HAP-1 (cell line): ENCODE data around the gene DCXR.

Experiments used
- DNase-seq, 2 experiments: peaks; one replicate each; pipeline ENCODE4 v3.0.0-alpha.2; 2016 to 2020; ENCODE audit warnings: low spot score in 2 of 2
- H3K27me3 ChIP-seq: fragments of 250-450 bp; sonication (Bioruptor Pico); 2 replicates; pipeline ENCODE4 v1.5.1; 2020; ENCODE audit warnings: low read depth, mild to moderate bottlenecking, moderate library complexity
- H3K36me3 ChIP-seq: fragments of 250-450 bp; sonication (Bioruptor Pico); replicated peaks from 2 replicates; pipeline ENCODE4 v1.5.1; 2020; ENCODE audit warnings: mild to moderate bottlenecking
- H3K4me1 ChIP-seq: fragments of 250-450 bp; sonication (Bioruptor Pico); 2 replicates; pipeline ENCODE4 v1.5.1; 2020; ENCODE audit warnings: mild to moderate bottlenecking
- H3K4me3 ChIP-seq: fragments of 250-450 bp; sonication (Bioruptor Pico); 2 replicates; pipeline ENCODE4 v1.5.1; 2020; ENCODE audit warnings: mild to moderate bottlenecking, moderate library complexity
- H3K9me3 ChIP-seq: fragments of 250-450 bp; sonication (Bioruptor Pico); 2 replicates; pipeline ENCODE4 v1.5.1; 2020; ENCODE audit warnings: mild to moderate bottlenecking, moderate library complexity
- in situ Hi-C: fragments of 300-500 bp; cut with MboI; formaldehyde crosslinking; loops from 3 replicates; pipeline ENCODE4 v1.14.3; 2020; ENCODE audit warnings: low sequenced_read_pairs, inconsistent platforms, mixed read lengths

DCXR gene

DNA sequence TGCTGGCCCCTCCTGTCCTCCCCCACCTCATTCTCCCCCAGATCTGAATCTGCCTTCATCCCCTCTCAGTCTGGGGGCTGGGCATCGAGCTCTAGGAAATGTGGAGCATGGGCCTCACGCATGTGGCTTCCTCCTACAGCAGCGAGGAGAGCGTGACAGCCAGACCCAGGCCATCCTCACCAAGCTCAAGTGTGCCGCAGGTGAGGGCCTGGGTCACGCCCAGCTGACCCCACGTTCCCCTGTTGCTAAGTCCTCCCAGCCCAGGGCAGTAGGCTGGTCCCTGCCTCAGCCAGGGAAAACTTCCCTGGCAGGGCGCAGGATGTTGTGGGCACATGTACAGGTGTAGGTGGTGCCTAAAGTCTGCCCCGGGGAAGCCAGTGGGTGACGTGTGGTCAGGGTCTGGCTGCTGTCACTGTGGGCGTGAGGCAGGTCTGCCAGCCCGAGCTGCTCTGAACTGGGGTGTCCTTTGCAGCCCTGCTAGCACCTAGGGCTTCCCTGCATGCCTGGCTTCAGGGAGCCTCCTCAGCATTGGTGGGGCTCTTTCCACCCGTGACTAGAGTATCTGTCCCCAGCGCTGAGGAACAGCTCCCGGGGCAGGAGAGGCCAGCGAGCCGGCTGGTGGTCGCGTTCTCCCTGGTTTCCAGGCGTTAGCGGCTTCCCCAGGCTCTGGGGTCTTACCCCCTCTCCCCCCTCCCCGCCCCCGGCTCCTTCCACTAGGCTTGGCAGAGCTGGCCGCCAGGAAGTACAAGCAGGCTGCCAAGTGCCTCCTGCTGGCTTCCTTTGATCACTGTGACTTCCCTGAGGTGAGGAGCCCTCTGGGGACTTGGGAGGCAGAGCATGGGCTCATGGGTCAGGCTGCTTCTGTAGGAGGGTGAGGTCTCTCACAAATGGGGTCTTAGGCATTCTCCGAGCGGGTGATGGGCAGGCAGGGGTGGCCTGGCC is 17.8 kb upstream of the DCXR start:
- no peaks in the 10 kb centered on the region for H3K27me3 ChIP-seq
- in situ Hi-C loops, result no loop called here
- peaks cover 68% of the 10 kb centered on the region for H3K36me3 ChIP-seq
- H3K4me3 ChIP-seq, result no peak overlapping the region
- no peaks in the 10 kb centered on the region for H3K9me3 ChIP-seq
- peaks cover 3% of the 10 kb centered on the region; the same call in 1 of the 2 replicates for H3K4me1 ChIP-seq
- DNase-seq, result no peak

DNA sequence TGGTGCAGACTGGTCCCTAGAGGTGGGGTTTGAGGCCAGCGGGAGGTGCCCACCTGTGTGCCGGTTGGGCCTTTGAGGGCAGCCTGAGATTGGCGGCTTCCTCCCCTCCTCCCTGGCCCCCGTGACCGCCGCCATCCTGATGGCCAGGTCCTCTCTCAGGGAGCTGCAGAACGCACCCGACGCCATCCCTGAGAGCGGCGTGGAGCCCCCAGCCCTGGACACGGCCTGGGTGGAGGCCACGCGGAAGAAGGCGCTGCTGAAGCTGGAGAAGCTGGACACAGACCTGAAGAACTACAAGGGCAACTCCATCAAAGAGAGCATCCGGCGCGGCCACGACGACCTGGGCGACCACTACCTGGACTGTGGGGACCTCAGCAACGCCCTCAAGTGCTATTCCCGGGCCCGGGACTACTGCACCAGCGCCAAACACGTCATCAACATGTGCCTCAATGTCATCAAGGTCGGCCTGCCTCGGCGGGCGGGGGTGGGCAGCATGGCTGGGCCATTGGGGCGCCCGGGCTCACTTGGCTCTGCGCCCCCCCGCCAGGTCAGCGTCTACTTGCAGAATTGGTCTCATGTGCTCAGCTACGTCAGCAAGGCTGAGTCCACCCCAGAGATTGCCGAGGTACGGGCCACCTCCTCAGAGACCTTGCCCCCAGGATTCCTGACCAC is 17.0 kb upstream of the DCXR start:
- no peak overlapping the region for H3K4me3 ChIP-seq
- H3K27me3 ChIP-seq, result no peaks in the 10 kb centered on the region
- H3K36me3 ChIP-seq, result peaks cover 62% of the 10 kb centered on the region
- in situ Hi-C loops, result no loop called here
- peaks cover 3% of the 10 kb centered on the region; the same call in 1 of the 2 replicates for H3K4me1 ChIP-seq
- no peak for DNase-seq
- H3K9me3 ChIP-seq, result no peaks in the 10 kb centered on the region

DNA sequence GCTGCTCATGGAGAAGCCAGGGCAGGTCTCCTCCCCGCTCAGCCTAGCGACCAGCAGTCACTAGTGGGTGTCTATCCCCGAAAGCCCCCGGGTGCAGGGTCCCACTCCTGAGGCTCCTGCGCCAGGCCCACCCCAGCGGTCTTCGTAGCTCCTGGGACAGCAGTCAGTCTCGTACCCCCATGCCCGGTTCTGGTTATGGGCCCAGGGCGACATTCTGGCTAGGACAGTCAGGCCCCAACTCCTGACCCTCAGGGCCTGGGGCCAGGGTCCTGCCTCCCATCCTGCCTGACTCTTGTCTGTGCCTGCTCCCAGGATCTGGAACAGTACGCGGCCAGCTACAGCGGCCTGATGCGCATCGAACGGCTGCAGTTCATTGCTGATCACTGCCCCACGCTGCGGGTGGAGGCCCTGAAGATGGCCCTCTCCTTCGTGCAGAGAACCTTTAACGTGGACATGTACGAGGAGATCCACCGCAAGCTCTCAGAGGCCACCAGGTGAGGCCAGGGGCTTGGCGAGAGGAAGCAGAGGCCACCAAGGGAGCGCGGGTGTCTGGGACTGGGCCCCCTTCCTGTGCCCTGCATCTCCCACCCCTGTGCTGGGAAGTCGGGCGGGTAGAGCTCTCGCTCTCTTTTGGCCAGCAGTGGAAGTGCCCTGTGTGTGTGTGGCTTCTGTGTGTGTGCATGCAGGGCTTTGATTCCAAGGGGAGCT is 16.2 kb upstream of the DCXR start:
- Histone ChIP-seq H3K27me3 (no peaks in the 10 kb centered on the region), H3K4me1 (peaks cover 3% of the 10 kb centered on the region; the same call in 1 of the 2 replicates), H3K9me3 (no peaks in the 10 kb centered on the region), H3K36me3 (peaks cover 59% of the 10 kb centered on the region), H3K4me3 (peak overlapping the region; percentile 71; the same call in 1 of the 2 replicates)
- in situ Hi-C loops, result no loop called here
- no peak for DNase-seq

DNA sequence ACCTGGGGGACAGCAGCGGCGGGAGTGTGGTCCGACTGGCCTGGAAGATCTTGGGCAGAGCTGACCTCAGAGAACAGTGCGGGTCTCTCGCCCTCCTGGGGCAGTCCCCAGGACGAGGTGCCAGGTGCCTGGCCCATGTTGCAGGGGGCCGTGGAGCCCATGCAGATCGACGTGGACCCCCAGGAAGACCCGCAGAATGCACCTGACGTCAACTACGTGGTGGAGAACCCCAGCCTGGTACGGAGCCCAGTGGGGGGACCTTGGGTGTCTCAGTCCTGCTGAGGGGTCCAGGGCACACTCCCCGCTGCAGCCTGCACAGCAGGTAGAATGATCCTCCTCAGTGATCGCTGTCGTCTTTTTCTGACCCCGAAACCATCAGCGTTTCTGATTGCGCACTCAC is 15.6 kb upstream of the DCXR start:
- H3K27me3 ChIP-seq, result no peaks in the 10 kb centered on the region
- no peaks in the 10 kb centered on the region for H3K9me3 ChIP-seq
- peaks cover 3% of the 10 kb centered on the region; the same call in 1 of the 2 replicates for H3K4me1 ChIP-seq
- DNase-seq, result no peak
- H3K4me3 ChIP-seq, result peak overlapping the region; percentile 71
- in situ Hi-C loops, result no loop called here
- H3K36me3 ChIP-seq, result peaks cover 53% of the 10 kb centered on the region

DNA sequence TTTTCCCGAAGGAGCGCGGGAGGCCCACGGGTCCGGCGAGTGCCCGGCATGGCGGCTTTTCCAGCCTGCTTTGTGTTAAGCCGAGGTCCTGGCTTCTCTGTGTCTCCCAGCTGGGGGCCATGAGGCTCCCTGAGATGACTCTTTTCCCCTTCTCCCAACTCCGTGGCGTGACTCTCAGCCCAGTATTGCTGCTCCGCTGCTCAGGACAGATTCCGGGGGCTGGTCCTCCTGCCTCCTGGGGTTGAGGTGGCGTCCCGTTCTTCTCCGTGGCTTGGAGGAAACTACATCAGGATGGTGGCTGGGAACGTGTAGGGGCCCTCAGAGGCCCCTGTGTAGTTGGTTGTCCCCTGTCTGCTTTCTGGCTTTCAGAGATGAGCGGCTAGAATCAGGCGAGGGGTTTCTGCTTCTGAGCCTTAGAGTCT is 15.2 kb upstream of the DCXR start:
- no peak for DNase-seq
- in situ Hi-C loops, result no loop called here
- peaks cover 48% of the 10 kb centered on the region for H3K36me3 ChIP-seq

DNA sequence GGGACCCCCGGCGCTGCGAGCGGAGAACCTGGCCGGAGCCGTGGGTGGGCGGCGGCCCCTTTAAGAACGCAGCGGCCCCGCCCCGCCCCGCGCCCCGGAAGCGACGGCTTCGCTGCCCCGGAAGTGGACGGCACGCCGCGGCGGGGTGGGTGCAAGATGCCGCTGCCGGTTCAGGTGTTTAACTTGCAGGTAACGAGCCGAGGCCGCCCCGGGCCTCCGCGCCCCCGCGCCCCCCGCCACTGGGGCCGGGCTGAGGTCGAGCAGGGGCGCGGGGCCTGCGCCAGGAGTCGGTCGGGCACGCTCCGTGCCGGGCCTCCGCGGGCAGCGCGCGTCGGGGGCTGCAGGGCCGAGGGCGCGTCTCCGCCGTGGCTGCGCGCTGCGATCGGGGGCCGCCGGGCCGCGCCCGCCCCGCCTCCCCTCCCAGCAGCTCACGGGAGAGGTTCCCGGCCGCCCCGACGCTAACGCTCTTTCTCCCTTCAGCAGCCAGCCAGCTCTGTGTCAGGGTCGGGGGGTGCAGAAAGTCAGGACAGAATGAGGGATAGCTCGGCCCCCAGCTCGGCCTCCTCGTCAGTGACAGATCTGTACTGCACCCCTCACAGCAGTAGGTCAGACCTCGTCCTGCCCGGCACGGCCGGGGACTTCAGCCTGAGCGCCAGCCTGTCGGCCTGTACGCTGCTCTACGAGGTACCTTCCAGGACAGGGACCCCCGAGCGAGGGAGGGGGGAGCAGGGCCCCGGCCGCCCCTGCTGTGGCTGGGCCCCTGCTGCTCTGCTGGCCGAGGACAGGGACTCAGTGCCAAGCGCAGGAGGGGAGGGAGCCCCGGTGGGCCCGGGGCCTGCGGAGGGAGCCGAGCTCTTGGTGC is 14.5 kb upstream of the DCXR start, which contains the start of the genes GPS1 and RFNG:
Gene GPS1 (plus strand): TSS at position 123 of the 862 bp plus-strand sequence. CDS start 34 bp downstream, at position 157.
Gene RFNG (minus strand): TSS at position 36 of the 862 bp plus-strand sequence. CDS start 45 bp downstream, outside the sequence.
- Histone ChIP-seq H3K36me3 (peaks cover 42% of the 10 kb centered on the region), H3K9me3 (no peaks in the 10 kb centered on the region), H3K4me1 (peaks cover 3% of the 10 kb centered on the region; the same call in 1 of the 2 replicates), H3K27me3 (no peaks in the 10 kb centered on the region), H3K4me3 (peak within 1 kb of the TSS; percentile 71)
- in situ Hi-C loops, result no loop called here
- DNase-seq, result peak; percentile 62 to 86

More for the DNA sequence above, 15.2 kb upstream of the DCXR start:
- Histone ChIP-seq H3K4me3 (peak overlapping the region; percentile 71), H3K27me3 (no peaks in the 10 kb centered on the region), H3K4me1 (peaks cover 3% of the 10 kb centered on the region; the same call in 1 of the 2 replicates), H3K9me3 (no peaks in the 10 kb centered on the region)

DNA sequence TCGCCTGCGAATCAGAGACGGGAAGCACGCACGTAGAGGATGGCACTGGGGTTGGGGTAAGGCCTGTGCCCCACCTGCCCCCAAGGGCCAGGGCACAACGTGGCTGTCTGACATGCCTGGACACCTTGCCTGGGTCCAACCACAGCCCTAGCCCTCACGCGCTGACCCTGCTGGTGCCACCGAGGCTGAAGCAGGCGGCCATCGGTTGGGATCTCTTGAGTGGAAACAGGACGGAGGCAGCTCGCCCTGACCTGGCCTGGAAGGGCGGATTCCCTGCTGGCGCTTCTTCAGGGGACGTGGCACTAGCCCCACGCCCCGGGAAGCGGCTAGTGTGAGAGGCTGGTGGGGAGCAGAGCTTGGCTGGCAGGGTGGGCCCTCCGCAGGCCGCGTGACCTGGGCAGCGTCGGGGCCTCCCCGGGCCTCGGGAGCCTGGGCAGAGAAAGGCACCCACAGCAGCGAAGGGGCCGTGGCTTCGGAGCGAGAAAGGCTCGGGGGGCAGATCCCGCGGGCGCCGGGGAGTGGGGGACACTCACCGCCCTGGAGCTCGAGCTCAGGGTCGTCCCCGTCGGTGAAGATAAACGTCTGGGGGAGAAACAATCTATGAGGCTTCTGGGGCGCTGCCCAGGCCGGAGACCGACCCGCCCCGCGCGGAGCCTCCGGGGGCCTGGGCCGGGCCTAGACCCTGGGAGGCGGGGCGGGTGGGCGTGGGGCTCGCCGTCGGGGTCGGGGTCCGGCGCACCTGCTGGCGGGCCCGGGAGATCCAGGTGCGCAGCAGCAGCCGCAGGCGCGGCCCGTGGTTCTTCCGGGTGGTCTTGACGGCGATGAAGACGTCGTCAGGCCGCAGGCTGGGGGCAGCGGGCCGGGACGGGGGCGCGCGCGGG is 13.5 kb upstream of the DCXR start:
- peak overlapping the region; percentile 71 for H3K4me3 ChIP-seq
- no peaks in the 10 kb centered on the region for H3K9me3 ChIP-seq
- no peaks in the 10 kb centered on the region for H3K27me3 ChIP-seq
- no peak for DNase-seq
- H3K36me3 ChIP-seq, result peaks cover 32% of the 10 kb centered on the region
- H3K4me1 ChIP-seq, result peaks cover 3% of the 10 kb centered on the region; the same call in 1 of the 2 replicates
- in situ Hi-C loops, result no loop called here

DNA sequence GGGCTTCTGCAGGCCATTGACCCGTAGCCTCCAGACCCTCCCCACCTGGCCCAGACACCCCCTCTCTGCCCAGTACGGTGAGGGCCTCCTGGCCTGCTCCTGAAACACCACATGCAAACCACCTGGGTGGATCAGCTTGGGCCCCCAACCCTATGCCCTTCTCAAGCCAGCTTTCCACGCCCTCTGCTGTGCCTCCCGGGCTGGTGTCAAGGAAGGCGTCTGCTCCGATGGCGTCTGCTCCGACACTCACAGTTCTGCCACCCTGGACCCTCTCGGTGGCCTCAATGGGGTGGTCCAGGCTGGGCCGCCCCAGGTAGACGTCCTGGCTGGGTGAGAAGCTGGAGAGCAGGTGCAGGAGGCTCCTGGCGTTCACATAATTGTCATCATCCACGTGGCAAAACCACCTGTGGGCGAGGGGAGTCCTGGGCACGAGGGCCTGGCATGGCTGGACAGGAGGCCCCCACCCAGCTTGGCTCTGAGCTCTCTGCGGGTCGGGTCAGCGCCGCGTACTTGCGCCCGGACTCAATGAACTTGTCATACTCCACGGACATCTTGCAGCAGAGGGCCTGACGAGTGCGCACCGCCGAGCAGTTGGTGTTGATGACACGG is 12.8 kb upstream of the DCXR start:
- in situ Hi-C loops, result no loop called here
- peaks cover 28% of the 10 kb centered on the region for H3K36me3 ChIP-seq
- peak overlapping the region; percentile 71 for H3K4me3 ChIP-seq
- H3K4me1 ChIP-seq, result peaks cover 3% of the 10 kb centered on the region; the same call in 1 of the 2 replicates
- H3K27me3 ChIP-seq, result no peaks in the 10 kb centered on the region
- no peak for DNase-seq
- no peaks in the 10 kb centered on the region for H3K9me3 ChIP-seq

DNA sequence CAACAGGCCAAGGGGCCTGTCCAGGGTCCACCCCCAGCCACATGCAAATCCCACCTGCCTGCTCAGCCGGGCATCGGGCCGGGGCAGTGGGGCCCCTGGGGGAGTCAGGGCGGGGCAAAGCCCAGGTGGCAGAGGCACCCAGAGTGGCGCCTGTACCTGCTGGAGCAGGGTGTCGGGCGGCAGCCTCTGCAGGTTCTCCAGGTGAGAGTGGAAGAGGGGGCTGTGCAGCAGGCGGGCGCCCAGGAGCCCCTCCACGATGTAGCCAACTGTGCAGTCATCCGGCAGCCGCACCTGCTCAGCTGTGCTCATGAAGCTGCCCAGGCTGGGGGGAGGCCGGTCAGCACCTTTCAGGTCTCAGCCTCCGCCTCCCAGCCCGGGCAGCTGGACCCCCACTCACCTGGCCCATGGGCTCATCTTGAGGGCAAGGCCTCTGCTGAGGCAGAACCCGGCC is 12.0 kb upstream of the DCXR start:
- Histone ChIP-seq H3K4me3 (no peak overlapping the region), H3K4me1 (peaks cover 3% of the 10 kb centered on the region; the same call in 1 of the 2 replicates), H3K9me3 (no peaks in the 10 kb centered on the region), H3K36me3 (peaks cover 21% of the 10 kb centered on the region), H3K27me3 (no peaks in the 10 kb centered on the region)
- in situ Hi-C loops, result no loop called here
- DNase-seq, result no peak

DNA sequence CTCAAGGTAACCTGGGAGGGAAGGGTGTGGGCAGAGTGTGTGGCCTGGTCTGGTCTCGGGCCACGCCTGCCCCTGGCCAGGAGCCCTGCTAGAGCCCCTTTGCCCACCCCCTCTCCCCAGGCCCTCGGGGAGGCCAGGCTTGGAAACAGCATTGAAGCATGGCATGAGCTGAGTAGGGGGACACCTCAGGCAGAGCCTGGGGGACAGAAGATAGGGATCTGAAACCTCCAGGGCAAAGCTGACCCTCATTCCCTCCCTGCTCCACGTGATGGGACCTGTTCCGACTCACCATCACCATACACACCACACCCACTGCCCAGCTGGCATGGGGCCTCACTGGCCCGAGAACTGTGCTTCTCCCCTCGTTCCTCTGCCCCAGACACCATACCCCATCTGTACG is 11.6 kb upstream of the DCXR start:
- no peaks in the 10 kb centered on the region for H3K27me3 ChIP-seq
- no peak overlapping the region for H3K4me3 ChIP-seq
- peaks cover 3% of the 10 kb centered on the region; the same call in 1 of the 2 replicates for H3K4me1 ChIP-seq
- DNase-seq, result no peak
- H3K9me3 ChIP-seq, result no peaks in the 10 kb centered on the region
- in situ Hi-C loops, result no loop called here
- peaks cover 16% of the 10 kb centered on the region for H3K36me3 ChIP-seq

DNA sequence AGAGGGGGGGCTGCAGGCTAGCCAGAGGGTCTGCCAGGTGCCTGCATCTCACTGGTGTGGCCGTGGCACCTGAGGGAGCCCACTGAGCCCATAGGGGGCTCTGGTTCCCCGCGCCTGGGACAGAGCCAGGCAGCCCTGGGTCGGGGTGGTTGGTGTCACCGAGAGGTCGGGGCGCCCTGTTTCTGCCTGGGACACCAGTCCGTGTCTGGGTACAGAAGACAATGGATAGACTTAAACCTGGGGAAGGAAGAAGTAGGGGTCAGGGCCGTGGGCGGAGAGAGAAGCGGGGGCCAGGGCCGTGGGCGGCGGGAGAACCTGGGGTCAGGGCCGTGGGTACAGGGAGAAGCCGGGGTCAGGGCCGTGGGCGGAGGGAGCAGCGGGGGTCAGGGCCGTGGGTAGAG is 11.1 kb upstream of the DCXR start:
- DNase-seq, result no peak
- Histone ChIP-seq H3K9me3 (no peaks in the 10 kb centered on the region), H3K4me3 (no peak overlapping the region), H3K36me3 (peaks cover 11% of the 10 kb centered on the region), H3K4me1 (peaks cover 3% of the 10 kb centered on the region; the same call in 1 of the 2 replicates), H3K27me3 (no peaks in the 10 kb centered on the region)
- in situ Hi-C loops, result no loop called here
